Right lobe of liver (tissue), 6 donors: ENCODE measurements around the gene ASTL. TPM values are rescaled to one million over a fixed set of nuclear protein-coding genes. Genes with fewer than 3 reads are reported as not detected.

Experiments used
- ATAC-seq, 4 donors: fragments of 200-7000 bp; cut with Tn5 transposase; one replicate each; pipeline ENCODE4 v1.9.1; 2020; ENCODE audit warnings: mild to moderate bottlenecking in 4 of 4, moderate library complexity in 4 of 4
- DNase-seq, 3 donors: peaks; one replicate each; pipeline ENCODE4 v3.0.0-alpha.2; 2020
- H3K27ac ChIP-seq, 3 donors: fragments of 200-600 bp; one replicate each; pipeline ENCODE4 v1.8.0; 2022
- H3K27me3 ChIP-seq, 2 donors: fragments of 200-600 bp; one replicate each; pipeline ENCODE4 v1.8.0; 2022
- H3K36me3 ChIP-seq, 4 donors: fragments of 200-600 bp; sonication (generic) in 1 of 4; one replicate each; pipeline versions ENCODE4 v1.5.1 to v1.8.0; 2017 to 2022; ENCODE audit warnings: control low read depth in 1 of 4
- H3K4me1 ChIP-seq, 4 donors: fragments of 200-600 bp; sonication (generic) in 1 of 4; one replicate each; pipeline versions ENCODE4 v1.5.1 to v1.8.0; 2017 to 2022; ENCODE audit warnings: control low read depth in 1 of 4
- H3K4me3 ChIP-seq, 3 donors: fragments of 200-600 bp; one replicate each; pipeline ENCODE4 v1.8.0; 2022
- H3K9me3 ChIP-seq, 4 donors: fragments of 200-600 bp; sonication (generic) in 1 of 4; one replicate each; pipeline versions ENCODE4 v1.5.1 to v1.8.0; 2017 to 2022; ENCODE audit warnings: control low read depth in 1 of 4
- POLR2A ChIP-seq: fragments of 450-650 bp; IDR thresholded peaks from one replicate; pipeline ENCODE4 v1.6.1; 2017; ENCODE audit warnings: antibody characterized with exemption, mild to moderate bottlenecking
- WGBS: methylation state at CpG from one replicate; pipeline ENCODE4 v1.1.6; 2018; ENCODE audit warnings: low coverage, low lambda C conversion rate; ENCODE audit not compliant: insufficient coverage; ENCODE audit errors: missing lambda C conversion rate; 5-methylcytosine and 5-hydroxymethylcytosine counted together
- intact Hi-C, 2 donors: fragments of 100-400 bp; cut with DNase I; formaldehyde crosslinking; loops; one replicate each; pipeline versions ENCODE4 v1.11.2 to v1.14.1; 2022
- total RNA-seq, 6 experiments: library from RNA; depleted of rRNA in 2 of 6; stranded (reverse); fragments of >200 nt in 2 of 6; fragmentation: NEBNext Ultra II Directional in 3 of 6; extraction: Animal tissue kit (Norgen Biotek cat#: 25700) in 3 of 6; gene quantifications; one replicate each; pipeline versions ENCODE4 v1.1.0 to v1.2.4, GENCODE V29; 2016 to 2023
- TF ChIP-seq, protein P1 (sequence below), 4 donors: fragments of 200-600 bp in 3 of 4; fragments of 450-650 bp in 1 of 4; IDR thresholded peaks; one replicate each; pipeline versions ENCODE4 v1.5.1 to v1.8.0; 2016 to 2022; ENCODE audit warnings: antibody characterized with exemption in 4 of 4, mild to moderate bottlenecking in 2 of 4
- donor health status: DM: no; HTN: yes; CAD: no.
- donor health status: DM: no; HTN: no; CAD: no.
- donor health status: DM: no; HTN: no; CAD: no.
- donor health status: DM: no; HTN: yes; CAD: no.
- donor health status: DM: no; HTN: yes; CAD: no.

ASTL gene
- total RNA-seq, 6 experiments from 2014 or later = not detected

DNA sequence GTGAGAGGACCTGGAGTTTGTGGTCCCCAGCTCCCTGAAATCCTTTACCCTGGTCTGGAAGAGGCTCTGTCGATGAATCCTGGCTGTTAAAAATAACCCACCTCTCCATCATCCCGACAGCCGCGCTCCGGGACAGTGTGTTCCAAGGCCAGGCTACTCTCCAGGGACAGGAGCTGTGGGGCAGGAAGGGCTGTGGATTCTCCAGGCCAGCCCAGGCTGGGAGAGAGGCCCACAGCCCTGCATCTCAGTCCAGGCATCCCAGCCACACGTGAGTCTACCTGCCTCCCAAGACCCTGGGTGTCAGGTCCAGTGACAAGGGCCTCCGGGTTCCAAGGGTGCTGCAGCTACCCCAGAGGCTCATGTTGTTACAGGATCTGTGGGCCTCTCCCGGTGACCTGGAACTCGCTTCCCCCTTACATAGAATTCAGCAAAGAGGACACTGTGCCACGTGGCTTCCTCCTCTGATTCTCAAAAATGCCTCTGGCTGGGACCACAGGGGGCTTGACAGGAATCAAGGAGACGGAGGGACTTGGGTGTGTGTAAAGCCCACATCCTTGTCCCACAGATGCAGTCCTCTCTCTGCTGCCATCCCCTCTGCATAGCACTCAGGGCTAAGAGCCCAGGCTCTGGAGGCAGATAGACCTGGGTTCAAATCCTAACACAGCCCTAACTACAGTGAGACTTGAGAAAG, 39.3 kb downstream of the ASTL start:
- no peaks in the 10 kb centered on the region for H3K36me3 ChIP-seq
- WGBS = no CpG with 5 or more reads among the region's 11 CpGs
- no peaks in the 10 kb centered on the region for H3K4me1 ChIP-seq
- DNase-seq (peak in 2 of 3 donors; percentile 41 to 51), ATAC-seq (peak; percentile 21 to 63 (median 36))
- no peaks in the 10 kb centered on the region for H3K27me3 ChIP-seq
- intact Hi-C loops = no loop called here
- no peak for TF ChIP-seq POLR2A
- TF ChIP-seq, protein P1, sequence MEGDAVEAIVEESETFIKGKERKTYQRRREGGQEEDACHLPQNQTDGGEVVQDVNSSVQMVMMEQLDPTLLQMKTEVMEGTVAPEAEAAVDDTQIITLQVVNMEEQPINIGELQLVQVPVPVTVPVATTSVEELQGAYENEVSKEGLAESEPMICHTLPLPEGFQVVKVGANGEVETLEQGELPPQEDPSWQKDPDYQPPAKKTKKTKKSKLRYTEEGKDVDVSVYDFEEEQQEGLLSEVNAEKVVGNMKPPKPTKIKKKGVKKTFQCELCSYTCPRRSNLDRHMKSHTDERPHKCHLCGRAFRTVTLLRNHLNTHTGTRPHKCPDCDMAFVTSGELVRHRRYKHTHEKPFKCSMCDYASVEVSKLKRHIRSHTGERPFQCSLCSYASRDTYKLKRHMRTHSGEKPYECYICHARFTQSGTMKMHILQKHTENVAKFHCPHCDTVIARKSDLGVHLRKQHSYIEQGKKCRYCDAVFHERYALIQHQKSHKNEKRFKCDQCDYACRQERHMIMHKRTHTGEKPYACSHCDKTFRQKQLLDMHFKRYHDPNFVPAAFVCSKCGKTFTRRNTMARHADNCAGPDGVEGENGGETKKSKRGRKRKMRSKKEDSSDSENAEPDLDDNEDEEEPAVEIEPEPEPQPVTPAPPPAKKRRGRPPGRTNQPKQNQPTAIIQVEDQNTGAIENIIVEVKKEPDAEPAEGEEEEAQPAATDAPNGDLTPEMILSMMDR (IDR thresholded peaks at IDR 0.05) = no peak
- H3K27ac ChIP-seq = peak overlapping the region in 1 of 3 donors; percentile 18
- H3K9me3 ChIP-seq = no peaks in the 10 kb centered on the region
- no peak overlapping the region for H3K4me3 ChIP-seq

DNA sequence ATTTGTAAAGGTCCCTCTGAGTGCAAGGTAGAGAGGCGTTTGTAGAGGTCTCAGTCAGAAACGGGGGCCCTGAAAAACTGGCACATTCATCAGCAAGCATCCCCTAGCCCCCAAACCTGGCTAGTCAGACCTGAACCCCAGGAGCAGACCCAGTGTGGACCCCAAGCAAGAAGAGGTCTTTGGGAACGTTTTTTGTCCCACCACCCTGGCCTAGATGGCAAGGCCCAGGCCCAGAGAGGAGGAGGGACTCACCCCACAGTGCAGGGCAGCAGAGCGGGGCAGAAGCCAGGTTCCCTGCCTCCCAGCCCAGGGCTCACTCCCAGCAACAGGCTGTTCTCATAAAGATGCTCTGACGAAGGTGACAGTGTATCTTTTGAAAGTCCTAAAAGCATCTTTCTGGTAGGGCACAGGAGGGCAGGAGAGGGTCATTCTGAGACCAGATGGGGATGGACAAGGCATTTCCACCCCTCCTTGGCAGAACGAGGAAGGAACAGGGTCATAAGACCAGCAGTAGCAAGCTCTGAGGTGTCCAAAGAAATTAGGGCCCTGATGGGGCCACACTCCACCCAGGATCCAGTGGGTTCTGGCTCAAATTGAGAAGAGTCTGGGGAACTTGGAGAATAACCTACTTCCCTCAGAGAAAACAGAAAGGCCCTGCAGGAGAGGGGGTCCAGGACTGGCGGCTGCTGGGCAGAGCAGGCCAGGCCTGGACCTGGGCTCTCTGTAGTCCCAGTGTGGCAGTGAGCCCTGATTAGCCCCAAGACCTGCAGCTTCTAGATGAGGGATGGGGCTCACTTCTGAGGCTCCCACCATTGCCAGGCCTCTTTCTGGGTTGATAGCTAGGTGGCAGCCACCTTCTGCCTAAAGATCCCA, 40.1 kb downstream of the ASTL start:
- DNase-seq (peak in 1 of 3 donors; percentile 31), ATAC-seq (peak in 1 of 4 donors; percentile 20)
- TF ChIP-seq, protein P1 (IDR thresholded peaks at IDR 0.05) = no peak
- no peak for TF ChIP-seq POLR2A
- H3K4me1 ChIP-seq = no peaks in the 10 kb centered on the region
- no peaks in the 10 kb centered on the region for H3K36me3 ChIP-seq
- H3K9me3 ChIP-seq = no peaks in the 10 kb centered on the region
- peak overlapping the region in 1 of 3 donors; percentile 18 for H3K27ac ChIP-seq
- no peaks in the 10 kb centered on the region for H3K27me3 ChIP-seq
- WGBS = 68% methylated on average over 3 of the region's 7 CpGs
- intact Hi-C loops = no loop called here
- no peak overlapping the region for H3K4me3 ChIP-seq

GRCh38 chr2:96097441-96097840, 40.9 kb downstream of the ASTL start:
- H3K27me3 ChIP-seq = no peaks in the 10 kb centered on the region
- ATAC-seq (no peak), DNase-seq (no peak)
- H3K36me3 ChIP-seq = no peaks in the 10 kb centered on the region
- no peak overlapping the region for H3K4me3 ChIP-seq
- intact Hi-C loops = no loop called here
- no peak overlapping the region for H3K27ac ChIP-seq
- WGBS = 78% methylated on average over 5 of the region's 5 CpGs
- no peaks in the 10 kb centered on the region for H3K9me3 ChIP-seq
- no peaks in the 10 kb centered on the region for H3K4me1 ChIP-seq
- no peak for TF ChIP-seq POLR2A
- TF ChIP-seq, protein P1 (IDR thresholded peaks at IDR 0.05) = no peak

- Histone ChIP-seq H3K27me3 (no peaks in the 10 kb centered on the region), H3K9me3 (no peaks in the 10 kb centered on the region), H3K27ac (no peak overlapping the region), H3K4me3 (no peak overlapping the region), H3K4me1 (no peaks in the 10 kb centered on the region), H3K36me3 (no peaks in the 10 kb centered on the region)
- intact Hi-C loops = no loop called here
- TF ChIP-seq, protein P1 (IDR thresholded peaks at IDR 0.05) = no peak
- TF ChIP-seq POLR2A = no peak
- ATAC-seq (no peak), DNase-seq (no peak)
- 81% methylated on average over 7 of the region's 7 CpGs for WGBS
These were observed 43.1 kb downstream of the ASTL start for GRCh38 chr2:96095116-96095636.
